ENCODE data around the gene KIAA0753. TPM values are rescaled to one million over a fixed set of nuclear protein-coding genes. Genes with fewer than 3 reads are reported as not detected.
A peak's percentile ranks its signal among the peaks of the same experiment; 100 is the strongest.

KIAA0753 gene
- total and polyA plus RNA-seq, 10 of the 15 experiments (the other 5 are each of a cell fraction or from before 2014, with no cell fraction given): 2.2 to 15.2 (median 7.7) TPM

DNA sequence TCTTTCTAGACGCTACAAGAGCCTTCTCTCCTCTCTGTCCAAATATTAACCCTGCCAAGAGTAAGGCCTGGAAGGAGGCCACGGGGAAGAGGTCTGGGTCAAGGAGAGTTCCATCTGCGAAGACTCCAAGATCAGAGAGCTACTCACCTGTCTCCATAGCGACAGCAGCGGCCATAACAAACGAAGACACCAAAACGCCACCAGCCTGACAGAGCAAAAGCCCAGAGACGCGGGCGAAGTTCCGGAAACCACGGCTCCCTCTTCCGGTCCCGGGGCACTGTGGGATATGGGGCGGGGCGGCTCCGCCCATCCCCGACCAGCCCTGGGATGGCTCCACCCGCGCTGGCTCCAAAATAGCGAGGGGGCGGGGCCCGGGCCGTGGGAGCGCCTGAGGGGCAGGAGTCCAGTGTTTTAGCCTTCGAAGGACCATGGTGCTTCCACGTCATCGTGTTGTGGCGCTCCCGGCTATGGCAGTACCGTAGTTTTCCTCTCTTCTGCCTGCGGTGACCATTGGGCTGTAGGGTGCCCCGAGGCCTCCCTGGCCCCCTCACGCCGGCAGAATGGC, 10.9 kb upstream of the KIAA0753 start, which contains the start of the genes C17orf100 and MED31 (continued):
- TF ChIP-seq, protein P1, sequence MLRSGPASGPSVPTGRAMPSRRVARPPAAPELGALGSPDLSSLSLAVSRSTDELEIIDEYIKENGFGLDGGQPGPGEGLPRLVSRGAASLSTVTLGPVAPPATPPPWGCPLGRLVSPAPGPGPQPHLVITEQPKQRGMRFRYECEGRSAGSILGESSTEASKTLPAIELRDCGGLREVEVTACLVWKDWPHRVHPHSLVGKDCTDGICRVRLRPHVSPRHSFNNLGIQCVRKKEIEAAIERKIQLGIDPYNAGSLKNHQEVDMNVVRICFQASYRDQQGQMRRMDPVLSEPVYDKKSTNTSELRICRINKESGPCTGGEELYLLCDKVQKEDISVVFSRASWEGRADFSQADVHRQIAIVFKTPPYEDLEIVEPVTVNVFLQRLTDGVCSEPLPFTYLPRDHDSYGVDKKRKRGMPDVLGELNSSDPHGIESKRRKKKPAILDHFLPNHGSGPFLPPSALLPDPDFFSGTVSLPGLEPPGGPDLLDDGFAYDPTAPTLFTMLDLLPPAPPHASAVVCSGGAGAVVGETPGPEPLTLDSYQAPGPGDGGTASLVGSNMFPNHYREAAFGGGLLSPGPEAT (IDR thresholded peaks at IDR 0.05; ENCODE audit: low read depth): peak; percentile 62
- no peak for TF ChIP-seq MEF2A (IDR thresholded peaks at IDR 0.05; ENCODE audit: insufficient read depth, low read depth, low read length)
- TF ChIP-seq SUZ12 (IDR thresholded peaks at IDR 0.05; ENCODE audit: unreplicated experiment): no peak
- TF ChIP-seq, protein P2, sequence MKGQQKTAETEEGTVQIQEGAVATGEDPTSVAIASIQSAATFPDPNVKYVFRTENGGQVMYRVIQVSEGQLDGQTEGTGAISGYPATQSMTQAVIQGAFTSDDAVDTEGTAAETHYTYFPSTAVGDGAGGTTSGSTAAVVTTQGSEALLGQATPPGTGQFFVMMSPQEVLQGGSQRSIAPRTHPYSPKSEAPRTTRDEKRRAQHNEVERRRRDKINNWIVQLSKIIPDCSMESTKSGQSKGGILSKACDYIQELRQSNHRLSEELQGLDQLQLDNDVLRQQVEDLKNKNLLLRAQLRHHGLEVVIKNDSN (IDR thresholded peaks at IDR 0.05; ENCODE audit: borderline replicate concordance, extremely low read length, insufficient read depth, low read depth, low read length): no peak
- TF ChIP-seq, protein P3, sequence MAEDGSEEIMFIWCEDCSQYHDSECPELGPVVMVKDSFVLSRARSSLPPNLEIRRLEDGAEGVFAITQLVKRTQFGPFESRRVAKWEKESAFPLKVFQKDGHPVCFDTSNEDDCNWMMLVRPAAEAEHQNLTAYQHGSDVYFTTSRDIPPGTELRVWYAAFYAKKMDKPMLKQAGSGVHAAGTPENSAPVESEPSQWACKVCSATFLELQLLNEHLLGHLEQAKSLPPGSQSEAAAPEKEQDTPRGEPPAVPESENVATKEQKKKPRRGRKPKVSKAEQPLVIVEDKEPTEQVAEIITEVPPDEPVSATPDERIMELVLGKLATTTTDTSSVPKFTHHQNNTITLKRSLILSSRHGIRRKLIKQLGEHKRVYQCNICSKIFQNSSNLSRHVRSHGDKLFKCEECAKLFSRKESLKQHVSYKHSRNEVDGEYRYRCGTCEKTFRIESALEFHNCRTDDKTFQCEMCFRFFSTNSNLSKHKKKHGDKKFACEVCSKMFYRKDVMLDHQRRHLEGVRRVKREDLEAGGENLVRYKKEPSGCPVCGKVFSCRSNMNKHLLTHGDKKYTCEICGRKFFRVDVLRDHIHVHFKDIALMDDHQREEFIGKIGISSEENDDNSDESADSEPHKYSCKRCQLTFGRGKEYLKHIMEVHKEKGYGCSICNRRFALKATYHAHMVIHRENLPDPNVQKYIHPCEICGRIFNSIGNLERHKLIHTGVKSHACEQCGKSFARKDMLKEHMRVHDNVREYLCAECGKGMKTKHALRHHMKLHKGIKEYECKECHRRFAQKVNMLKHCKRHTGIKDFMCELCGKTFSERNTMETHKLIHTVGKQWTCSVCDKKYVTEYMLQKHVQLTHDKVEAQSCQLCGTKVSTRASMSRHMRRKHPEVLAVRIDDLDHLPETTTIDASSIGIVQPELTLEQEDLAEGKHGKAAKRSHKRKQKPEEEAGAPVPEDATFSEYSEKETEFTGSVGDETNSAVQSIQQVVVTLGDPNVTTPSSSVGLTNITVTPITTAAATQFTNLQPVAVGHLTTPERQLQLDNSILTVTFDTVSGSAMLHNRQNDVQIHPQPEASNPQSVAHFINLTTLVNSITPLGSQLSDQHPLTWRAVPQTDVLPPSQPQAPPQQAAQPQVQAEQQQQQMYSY (CRISPR knock-in tag; IDR thresholded peaks at IDR 0.05): no peak
- no peak for TF ChIP-seq NR2C2 (IDR thresholded peaks at IDR 0.05; ENCODE audit: borderline replicate concordance, control insufficient read depth, insufficient read length, low read depth)
- TF ChIP-seq HDGF (IDR thresholded peaks at IDR 0.05): 0 out of 2 replicates have a peak, but pooled peaks have one; percentile 43
- TF ChIP-seq TCF7 (IDR thresholded peaks at IDR 0.05; ENCODE audit: borderline replicate concordance): no peak
- no peak for TF ChIP-seq ZNF622 (IDR thresholded peaks at IDR 0.05)
- TF ChIP-seq POLR2A (IDR thresholded peaks at IDR 0.05; ENCODE audit: low read depth, low read length): peak; percentile 76
- no peak for TF ChIP-seq RBBP5 (conservative IDR thresholded peaks at IDR 0.05)
- TF ChIP-seq, protein P4, sequence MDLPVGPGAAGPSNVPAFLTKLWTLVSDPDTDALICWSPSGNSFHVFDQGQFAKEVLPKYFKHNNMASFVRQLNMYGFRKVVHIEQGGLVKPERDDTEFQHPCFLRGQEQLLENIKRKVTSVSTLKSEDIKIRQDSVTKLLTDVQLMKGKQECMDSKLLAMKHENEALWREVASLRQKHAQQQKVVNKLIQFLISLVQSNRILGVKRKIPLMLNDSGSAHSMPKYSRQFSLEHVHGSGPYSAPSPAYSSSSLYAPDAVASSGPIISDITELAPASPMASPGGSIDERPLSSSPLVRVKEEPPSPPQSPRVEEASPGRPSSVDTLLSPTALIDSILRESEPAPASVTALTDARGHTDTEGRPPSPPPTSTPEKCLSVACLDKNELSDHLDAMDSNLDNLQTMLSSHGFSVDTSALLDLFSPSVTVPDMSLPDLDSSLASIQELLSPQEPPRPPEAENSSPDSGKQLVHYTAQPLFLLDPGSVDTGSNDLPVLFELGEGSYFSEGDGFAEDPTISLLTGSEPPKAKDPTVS (IDR thresholded peaks at IDR 0.05; ENCODE audit: low read depth, low read length): no peak
- peak; percentile 81 for TF ChIP-seq POLR2AphosphoS5 (IDR thresholded peaks at IDR 0.05; ENCODE audit: low read length)
- no peak for TF ChIP-seq CBX5 (IDR thresholded peaks at IDR 0.05; ENCODE audit: low read depth)
- TF ChIP-seq KLF5 (IDR thresholded peaks at IDR 0.05; ENCODE audit: partially characterized antibody): peak; percentile 17
